AG20443 (cell line): Measurements from ENCODE around the gene CDC42EP5.
"Not testable (repeated sequence)": the region's sequence is repeated elsewhere in the genome, so short reads cannot be mapped to it uniquely, and the experiment has no call there.

Source experiments
- DNase-seq: peaks from one replicate; pipeline ENCODE4 v3.0.0; 2012; ENCODE audit warnings: low spot score, mixed read lengths

Gene CDC42EP5

GRCh38 chr19:54448040-54448773 lies 24.9 kb downstream of the CDC42EP5 start:
- DNase-seq: peak; percentile 62

- not testable (repeated sequence) for DNase-seq
Observed at GRCh38 chr19:54446349-54446748, 26.7 kb downstream of the CDC42EP5 start.

- DNase-seq: no peak
Observed at GRCh38 chr19:54444737-54445136, 28.4 kb downstream of the CDC42EP5 start.

GRCh38 chr19:54440641-54441040 lies 32.5 kb downstream of the CDC42EP5 start:
- DNase-seq: no peak

GRCh38 chr19:54439174-54439851 lies 33.8 kb downstream of the CDC42EP5 start:
- peak; percentile 48 for DNase-seq

- DNase-seq: no peak
Observed at GRCh38 chr19:54436628-54437252, 36.4 kb downstream of the CDC42EP5 start.

GRCh38 chr19:54436031-54436523 lies 37.0 kb downstream of the CDC42EP5 start:
- no peak for DNase-seq

- no peak for DNase-seq
Observed at GRCh38 chr19:54435551-54436016, 37.5 kb downstream of the CDC42EP5 start.

- DNase-seq: no peak
Observed at GRCh38 chr19:54434873-54435214, 38.3 kb downstream of the CDC42EP5 start.

GRCh38 chr19:54434112-54434872 lies 38.8 kb downstream of the CDC42EP5 start:
- DNase-seq: no peak

GRCh38 chr19:54433697-54434096 lies 39.4 kb downstream of the CDC42EP5 start:
- no peak for DNase-seq

GRCh38 chr19:54432144-54432738 lies 40.9 kb downstream of the CDC42EP5 start:
- DNase-seq: no peak

GRCh38 chr19:54431255-54431838 lies 41.7 kb downstream of the CDC42EP5 start:
- no peak for DNase-seq

GRCh38 chr19:54430306-54431254 lies 42.5 kb downstream of the CDC42EP5 start:
- DNase-seq: peak; percentile 83

- no peak for DNase-seq
Observed at GRCh38 chr19:54429545-54430227, 43.4 kb downstream of the CDC42EP5 start.

- no peak for DNase-seq
Observed at GRCh38 chr19:54429176-54429495, 44.0 kb downstream of the CDC42EP5 start.

- DNase-seq: peak; percentile 7
Observed at GRCh38 chr19:54428323-54429175, 44.5 kb downstream of the CDC42EP5 start.

- no peak for DNase-seq
Observed at GRCh38 chr19:54427586-54427985, 45.5 kb downstream of the CDC42EP5 start.
